A673 (cell line): ENCODE results near the gene MAGEF1. TPM values are rescaled to one million over a fixed set of nuclear protein-coding genes. Genes with fewer than 3 reads are reported as not detected.

Experiments
- BruUV-seq: library from RNA; stranded (reverse); fragments of 400-500 nt; replicated peaks from 2 replicates; lab custom pipeline; 2021; lab: Mats Ljungman, UMichigan
- CTCF ChIA-PET: fragments of 300-600 bp; sonication (Branson Sonifier 250); formaldehyde crosslinking; loops from one replicate; lab custom pipeline; 2022; ENCODE audit warnings: antibody characterized with exemption; lab: Charles Lee
- POLR2A ChIA-PET: fragments of 300-600 bp; sonication (Branson Sonifier 250); formaldehyde crosslinking; loops from one replicate; lab custom pipeline; 2022; ENCODE audit warnings: antibody characterized with exemption; ENCODE audit not compliant: low non-redundant PET; lab: Charles Lee
- DNase-seq: peaks from one replicate; pipeline ENCODE4 v3.0.0-alpha.2; 2015; ENCODE audit warnings: low spot score
- H3K27ac ChIP-seq: fragments of 200-600 bp; sonication (generic); 2 replicates; pipeline ENCODE4 v1.5.1; 2016; ENCODE audit warnings: mixed run types, low read depth, mild to moderate bottlenecking, mixed read lengths, antibody characterized with exemption, low read length; ENCODE audit not compliant: poor library complexity, severe bottlenecking
- H3K27me3 ChIP-seq: fragments of 200-600 bp; sonication (generic); replicated peaks from 2 replicates; pipeline ENCODE4 v1.6.1; 2017; ENCODE audit warnings: mixed run types, low read depth, mild to moderate bottlenecking, mixed read lengths, antibody characterized with exemption, low read length; ENCODE audit not compliant: insufficient read depth, poor library complexity
- H3K36me3 ChIP-seq: fragments of 200-600 bp; sonication (generic); 2 replicates; pipeline ENCODE4 v1.6.1; 2016; ENCODE audit warnings: mixed run types, mild to moderate bottlenecking, mixed read lengths, antibody characterized with exemption, low read length; ENCODE audit not compliant: insufficient read depth, poor library complexity, severe bottlenecking
- H3K4me1 ChIP-seq: fragments of 200-600 bp; sonication (generic); 2 replicates; pipeline ENCODE4 v1.6.1; 2017; ENCODE audit warnings: mixed run types, mild to moderate bottlenecking, mixed read lengths, antibody characterized with exemption, low read length; ENCODE audit not compliant: insufficient read depth, poor library complexity, severe bottlenecking
- H3K4me3 ChIP-seq: fragments of 200-600 bp; sonication (generic); 2 replicates; pipeline ENCODE4 v1.5.1; 2016; ENCODE audit warnings: low read depth, mixed run types, mild to moderate bottlenecking, mixed read lengths, low read length; ENCODE audit not compliant: poor library complexity, severe bottlenecking
- H3K9me3 ChIP-seq: fragments of 200-600 bp; sonication (generic); 2 replicates; pipeline ENCODE4 v1.6.1; 2016; ENCODE audit warnings: mixed run types, low read depth, mild to moderate bottlenecking, mixed read lengths, antibody characterized with exemption, low read length; ENCODE audit not compliant: poor library complexity, severe bottlenecking
- EZH2 ChIP-seq: fragments of 200-600 bp; sonication (generic); IDR thresholded peaks from 2 replicates; pipeline ENCODE4 v1.6.1; 2017; ENCODE audit warnings: borderline replicate concordance, low read depth, mild to moderate bottlenecking, mixed read lengths, antibody characterized with exemption, low read length; ENCODE audit not compliant: poor library complexity, severe bottlenecking
- intact Hi-C: fragments of 100-400 bp; cut with micrococcal nuclease; formaldehyde crosslinking; loops from one replicate; pipeline ENCODE4 v1.10.0; 2022; ENCODE audit not compliant: unreplicated experiment
- total RNA-seq: library from RNA; stranded (reverse); gene quantifications from 2 replicates; pipeline ENCODE4 v1.2.3, GENCODE V29; 2021
- TF ChIP-seq, protein P1 (sequence below): fragments of 300-800, 200-600 bp; sonication (generic); conservative IDR thresholded peaks from 2 replicates; pipeline ENCODE4 v1.5.1; 2017; ENCODE audit warnings: low read depth, mild to moderate bottlenecking, antibody characterized with exemption, low read length, moderate library complexity, mixed read lengths

The MAGEF1 gene
- total RNA-seq, 1 experiment from 2014 or later = 47.6 TPM

DNA sequence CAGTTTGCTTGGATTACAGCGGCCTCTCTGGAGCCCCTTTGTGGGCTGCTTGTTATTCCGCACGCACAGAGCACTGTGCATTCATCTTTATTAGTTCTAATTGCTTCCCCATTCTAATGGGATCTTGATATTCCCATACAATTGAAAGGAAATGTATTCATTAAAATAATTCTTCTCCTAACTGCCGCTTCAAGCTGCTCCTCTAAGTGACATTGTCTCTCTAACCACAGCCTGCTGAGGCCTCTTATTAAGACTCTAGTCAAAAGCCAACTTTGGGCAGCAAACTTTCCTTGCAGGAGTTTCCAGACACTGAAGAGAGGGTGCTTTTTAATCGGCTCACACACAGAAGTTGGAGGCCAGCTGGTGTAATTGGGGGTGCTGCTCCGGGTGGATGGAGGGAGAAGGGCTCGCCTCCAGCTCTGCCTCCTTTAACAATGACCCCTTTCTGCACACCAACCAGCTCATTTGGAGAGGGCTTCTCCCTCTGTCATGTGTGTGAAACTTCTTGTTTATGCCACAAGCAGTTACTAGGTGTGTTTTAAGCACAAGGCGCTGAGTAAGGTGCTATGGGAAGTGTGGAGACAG lies 5.6 kb upstream of the MAGEF1 start:
- H3K4me1 ChIP-seq = peaks cover 40% of the 10 kb centered on the region
- H3K27me3 ChIP-seq = no peaks in the 10 kb centered on the region
- TF ChIP-seq, protein P1, sequence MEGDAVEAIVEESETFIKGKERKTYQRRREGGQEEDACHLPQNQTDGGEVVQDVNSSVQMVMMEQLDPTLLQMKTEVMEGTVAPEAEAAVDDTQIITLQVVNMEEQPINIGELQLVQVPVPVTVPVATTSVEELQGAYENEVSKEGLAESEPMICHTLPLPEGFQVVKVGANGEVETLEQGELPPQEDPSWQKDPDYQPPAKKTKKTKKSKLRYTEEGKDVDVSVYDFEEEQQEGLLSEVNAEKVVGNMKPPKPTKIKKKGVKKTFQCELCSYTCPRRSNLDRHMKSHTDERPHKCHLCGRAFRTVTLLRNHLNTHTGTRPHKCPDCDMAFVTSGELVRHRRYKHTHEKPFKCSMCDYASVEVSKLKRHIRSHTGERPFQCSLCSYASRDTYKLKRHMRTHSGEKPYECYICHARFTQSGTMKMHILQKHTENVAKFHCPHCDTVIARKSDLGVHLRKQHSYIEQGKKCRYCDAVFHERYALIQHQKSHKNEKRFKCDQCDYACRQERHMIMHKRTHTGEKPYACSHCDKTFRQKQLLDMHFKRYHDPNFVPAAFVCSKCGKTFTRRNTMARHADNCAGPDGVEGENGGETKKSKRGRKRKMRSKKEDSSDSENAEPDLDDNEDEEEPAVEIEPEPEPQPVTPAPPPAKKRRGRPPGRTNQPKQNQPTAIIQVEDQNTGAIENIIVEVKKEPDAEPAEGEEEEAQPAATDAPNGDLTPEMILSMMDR = peak; percentile 43; the same call in 1 of the 2 replicates
- no peak for TF ChIP-seq EZH2
- DNase-seq = peak; percentile 87
- H3K36me3 ChIP-seq = no peaks in the 10 kb centered on the region
- POLR2A ChIA-PET = no interaction called here
- H3K9me3 ChIP-seq = no peaks in the 10 kb centered on the region
- peak overlapping the region; percentile 16 for H3K4me3 ChIP-seq
- H3K27ac ChIP-seq = peak overlapping the region; percentile 49
- intact Hi-C loops = no loop called here
- BruUV-seq = no TSS peak
- CTCF ChIA-PET = interaction anchor here (0.7 to 1.3 kb wide), 2 partner anchors 125 to 156 kb away, joined by 3 to 4 read pairs; partner anchors contain the start of gene EPHB3

DNA sequence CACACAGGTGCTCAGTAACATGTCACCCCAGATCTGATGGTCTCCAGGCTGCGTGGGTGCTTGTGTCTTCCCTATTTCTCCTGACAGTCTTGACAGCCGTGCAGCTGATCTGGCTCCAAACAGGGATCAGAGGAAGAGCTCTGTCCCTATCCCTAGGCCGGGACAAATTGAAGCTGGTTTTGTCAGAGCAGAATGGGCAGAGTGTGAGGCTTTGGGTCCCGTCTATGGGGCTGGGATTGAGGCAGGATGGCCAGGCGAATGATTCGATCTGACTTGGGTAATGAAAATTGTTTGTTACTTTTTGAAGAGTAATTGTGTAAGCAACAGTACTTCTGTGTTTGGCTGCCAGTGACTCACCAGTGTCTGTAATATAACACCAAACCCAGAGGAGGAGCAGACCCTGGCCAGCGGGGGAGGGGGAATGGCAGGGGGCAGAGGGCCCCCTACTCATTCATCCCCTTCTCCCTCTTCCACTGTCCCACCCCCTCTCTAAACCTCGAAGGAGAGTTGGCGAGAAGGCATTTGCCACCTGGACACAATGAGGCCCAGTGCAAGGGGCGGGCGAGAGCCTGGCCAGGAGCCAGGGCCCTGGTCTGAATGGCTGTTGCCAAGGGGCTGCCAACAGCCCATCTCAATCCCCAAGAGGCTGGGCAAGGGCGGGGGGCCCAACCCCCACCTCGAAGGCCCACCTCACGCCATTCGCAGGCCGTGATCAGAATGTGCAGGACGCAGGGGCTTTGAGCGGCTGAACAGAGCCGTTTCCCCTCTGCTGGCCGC lies 4.9 kb upstream of the MAGEF1 start:
- intact Hi-C loops = no loop called here
- TF ChIP-seq, protein P1 = no peak; the same call in 1 of the 2 replicates
- TF ChIP-seq EZH2 = no peak
- Histone ChIP-seq H3K27me3 (no peaks in the 10 kb centered on the region), H3K4me3 (peak overlapping the region; percentile 16), H3K27ac (peak overlapping the region; percentile 49), H3K9me3 (no peaks in the 10 kb centered on the region), H3K4me1 (peaks cover 44% of the 10 kb centered on the region), H3K36me3 (no peaks in the 10 kb centered on the region)
- DNase-seq = peak; percentile 69
- ChIA-PET CTCF (interaction anchor here (0.7 to 1.3 kb wide), 2 partner anchors 125 to 155 kb away, joined by 3 to 4 read pairs; partner anchors contain the start of gene EPHB3), POLR2A (no interaction called here)
- BruUV-seq = no TSS peak

DNA sequence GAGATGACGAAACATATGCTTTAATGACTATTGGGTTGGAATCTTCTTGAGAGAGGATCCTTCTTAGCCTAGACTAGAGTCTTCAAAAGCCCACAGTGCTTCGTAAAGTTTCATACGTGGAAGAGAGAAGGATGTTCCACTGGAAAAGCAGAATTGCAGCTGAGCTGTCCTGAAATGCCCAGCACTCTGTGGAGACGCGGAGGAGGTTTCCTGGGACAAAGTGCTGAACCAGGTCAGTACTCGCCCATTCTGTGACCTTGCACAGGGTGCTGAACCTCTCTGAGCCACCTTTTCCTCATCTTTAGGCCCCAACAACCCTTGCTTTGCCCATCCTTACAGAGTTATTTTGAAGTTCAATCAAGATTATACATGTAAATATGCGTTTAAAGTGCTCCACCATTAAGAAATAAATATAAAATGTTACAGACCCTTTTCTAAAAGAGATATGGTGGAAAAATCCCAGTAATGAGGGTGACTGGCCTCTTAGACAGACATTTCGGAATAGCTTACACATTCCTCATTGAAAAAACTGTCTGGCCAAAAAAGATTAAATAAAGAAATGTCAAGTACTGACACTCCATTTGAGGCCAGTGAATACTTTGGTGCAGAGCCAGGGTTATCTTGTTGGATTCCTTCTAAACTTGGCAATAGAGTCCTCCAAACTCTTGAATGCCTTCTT lies 4.2 kb upstream of the MAGEF1 start:
- H3K4me3 ChIP-seq = no peak overlapping the region
- peaks cover 44% of the 10 kb centered on the region for H3K4me1 ChIP-seq
- POLR2A ChIA-PET = no interaction called here
- peak overlapping the region; percentile 49 for H3K27ac ChIP-seq
- H3K27me3 ChIP-seq = no peaks in the 10 kb centered on the region
- BruUV-seq = TSS peak; percentile 16
- no peak for TF ChIP-seq EZH2
- TF ChIP-seq, protein P1 = no peak
- H3K36me3 ChIP-seq = no peaks in the 10 kb centered on the region
- CTCF ChIA-PET = no interaction called here
- no peaks in the 10 kb centered on the region for H3K9me3 ChIP-seq
- intact Hi-C loops = no loop called here
- no peak for DNase-seq
